H9 (cell line): Measurements from ENCODE around the gene HTR2B. TPM values are rescaled to one million over a fixed set of nuclear protein-coding genes. Genes with fewer than 3 reads are reported as not detected.

Experiments used
- DNase-seq: peaks from one replicate; pipeline ENCODE4 v3.0.0-alpha.2; 2017
- H2AFZ ChIP-seq: one replicate; pipeline ENCODE4 v1.6.1; 2013; ENCODE audit warnings: mild to moderate bottlenecking, low read length, control low read depth, moderate library complexity
- H2AK5ac ChIP-seq: 2 replicates; pipeline ENCODE4 v1.6.1; 2013; ENCODE audit warnings: low read length, control low read depth, mixed read lengths; ENCODE audit not compliant: insufficient read length
- H2BK120ac ChIP-seq: one replicate; pipeline ENCODE4 v1.6.1; 2013; ENCODE audit warnings: low read depth, mild to moderate bottlenecking, low read length, control low read depth, inconsistent platforms; ENCODE audit not compliant: poor library complexity, severe bottlenecking
- H2BK12ac ChIP-seq: 2 replicates; pipeline ENCODE4 v1.6.1; 2013; ENCODE audit warnings: low read length, control low read depth, mixed read lengths, low read depth; ENCODE audit not compliant: insufficient read length
- H2BK15ac ChIP-seq: 2 replicates; pipeline ENCODE4 v1.6.1; 2013; ENCODE audit warnings: low read depth, low read length, control low read depth
- H2BK20ac ChIP-seq: one replicate; pipeline ENCODE4 v1.6.1; 2013; ENCODE audit warnings: low read depth, mild to moderate bottlenecking, low read length, control low read depth, inconsistent platforms; ENCODE audit not compliant: poor library complexity, severe bottlenecking
- H2BK5ac ChIP-seq: 2 replicates; pipeline ENCODE4 v1.6.1; 2013; ENCODE audit warnings: low read length, control low read depth, mixed read lengths; ENCODE audit not compliant: insufficient read length
- H3K14ac ChIP-seq: 2 replicates; pipeline ENCODE4 v1.6.1; 2013; ENCODE audit warnings: low read length, control low read depth; ENCODE audit not compliant: insufficient read depth
- H3K18ac ChIP-seq: 2 replicates; pipeline ENCODE4 v1.6.1; 2013; ENCODE audit warnings: low read depth, mild to moderate bottlenecking, mixed read lengths, low read length, control low read depth; ENCODE audit not compliant: insufficient read length
- H3K23ac ChIP-seq: 2 replicates; pipeline ENCODE4 v1.6.1; 2013; ENCODE audit warnings: low read length, control low read depth, mixed read lengths, low read depth; ENCODE audit not compliant: insufficient read length
- H3K23me2 ChIP-seq: 2 replicates; pipeline ENCODE4 v1.6.1; 2013; ENCODE audit warnings: low read depth, mild to moderate bottlenecking, mixed read lengths, low read length, control low read depth; ENCODE audit not compliant: insufficient read length, poor library complexity, severe bottlenecking
- H3K27ac ChIP-seq: 2 replicates; pipeline ENCODE4 v1.5.1; 2013; ENCODE audit warnings: low read length, control low read depth, mixed read lengths, low read depth; ENCODE audit not compliant: insufficient read length
- H3K27me3 ChIP-seq: 2 replicates; pipeline ENCODE4 v1.6.1; 2013; ENCODE audit warnings: low read length, control low read depth, inconsistent platforms; ENCODE audit not compliant: insufficient read depth
- H3K4ac ChIP-seq: 2 replicates; pipeline ENCODE4 v1.6.1; 2013; ENCODE audit warnings: low read depth, mild to moderate bottlenecking, control low read depth, inconsistent platforms, low read length, moderate library complexity
- H3K4me1 ChIP-seq: 2 replicates; pipeline ENCODE4 v1.6.1; 2013; ENCODE audit warnings: low read length, control low read depth, inconsistent platforms; ENCODE audit not compliant: insufficient read depth
- H3K4me2 ChIP-seq: 2 replicates; pipeline ENCODE4 v1.6.1; 2013; ENCODE audit warnings: low read length, control low read depth, mixed read lengths; ENCODE audit not compliant: insufficient read length, insufficient read depth
- H3K56ac ChIP-seq: 2 replicates; pipeline ENCODE4 v1.6.1; 2013; ENCODE audit warnings: low read depth, mild to moderate bottlenecking, mixed read lengths, low read length, control low read depth; ENCODE audit not compliant: insufficient read length
- H3K79me1 ChIP-seq: 2 replicates; pipeline ENCODE4 v1.6.1; 2013; ENCODE audit warnings: low read depth, mild to moderate bottlenecking, moderate library complexity, low read length, control low read depth, inconsistent platforms; ENCODE audit not compliant: insufficient read depth, poor library complexity, severe bottlenecking
- H3K79me2 ChIP-seq: 2 replicates; pipeline ENCODE4 v1.6.1; 2013; ENCODE audit warnings: low read length, control low read depth, inconsistent platforms; ENCODE audit not compliant: insufficient read depth
- H3K9ac ChIP-seq: 2 replicates; pipeline ENCODE4 v1.6.1; 2013; ENCODE audit warnings: low read length, control low read depth, mixed read lengths; ENCODE audit not compliant: insufficient read length; ENCODE audit errors: extremely low read depth
- H3K9me3 ChIP-seq: one replicate; pipeline ENCODE4 v1.6.1; 2013; ENCODE audit warnings: low read depth, low read length, inconsistent platforms; ENCODE audit not compliant: control insufficient read depth
- H3T11ph ChIP-seq: one replicate; pipeline ENCODE4 v1.6.1; 2013; ENCODE audit warnings: mild to moderate bottlenecking, low read length, control low read depth, inconsistent platforms
- H4K20me1 ChIP-seq: one replicate; pipeline ENCODE4 v1.6.1; 2013; ENCODE audit not compliant: control insufficient read depth, insufficient read length, insufficient read depth
- H4K5ac ChIP-seq: 2 replicates; pipeline ENCODE4 v1.6.1; 2013; ENCODE audit warnings: low read depth, mild to moderate bottlenecking, mixed read lengths, low read length, control low read depth; ENCODE audit not compliant: insufficient read length
- H4K8ac ChIP-seq: replicated peaks from 2 replicates; pipeline ENCODE4 v1.6.1; 2013; ENCODE audit warnings: low read length, control low read depth, mixed read lengths, low read depth; ENCODE audit not compliant: insufficient read length
- H4K91ac ChIP-seq: 2 replicates; pipeline ENCODE4 v1.6.1; 2013; ENCODE audit warnings: low read depth, mild to moderate bottlenecking, moderate library complexity, mixed read lengths, low read length, control low read depth; ENCODE audit not compliant: insufficient read length
- H3K27ac Mint-ChIP-seq, 3 experiments: 2 replicates in 2 of 3; 3 replicates in 1 of 3; pipeline ENCODE4 v1.8.0; 2020 to 2021; ENCODE audit warnings: mixed read lengths in 3 of 3, mild to moderate bottlenecking in 1 of 3, moderate library complexity in 1 of 3
- H3K27me3 Mint-ChIP-seq: 2 replicates; pipeline ENCODE4 v1.8.0; 2021; ENCODE audit warnings: low read depth, mild to moderate bottlenecking, moderate library complexity, mixed read lengths
- H3K36me3 Mint-ChIP-seq, 3 experiments: 2 replicates in 2 of 3; 3 replicates in 1 of 3; pipeline ENCODE4 v1.8.0; 2020 to 2021; ENCODE audit warnings: low read depth in 3 of 3, mixed read lengths in 3 of 3; ENCODE audit not compliant: insufficient read depth in 1 of 3
- H3K4me1 Mint-ChIP-seq, 2 experiments: 2 replicates each; pipeline ENCODE4 v1.8.0; 2020; ENCODE audit warnings: mixed read lengths in 2 of 2
- H3K4me3 Mint-ChIP-seq, 2 experiments: 2 replicates in 1 of 2; 3 replicates in 1 of 2; pipeline ENCODE4 v1.8.0; 2020 to 2021; ENCODE audit warnings: mild to moderate bottlenecking in 2 of 2, mixed read lengths in 2 of 2, moderate library complexity in 1 of 2
- H3K9me3 Mint-ChIP-seq, 2 experiments: 2 replicates in 1 of 2; 3 replicates in 1 of 2; pipeline ENCODE4 v1.8.0; 2020; ENCODE audit warnings: mild to moderate bottlenecking in 2 of 2, mixed read lengths in 2 of 2, moderate library complexity in 1 of 2
- CTCF ChIP-seq: fragments of 200-600 bp; sonication (generic); conservative IDR thresholded peaks from 3 replicates; pipeline ENCODE4 v1.8.0; 2021; ENCODE audit warnings: antibody characterized with exemption, mild to moderate bottlenecking
- WGBS: extraction: QIAGEN DNeasy Blood & Tissue Kit; methylation state at CpG from one replicate; pipeline ENCODE4 v1.1.7; 2013; ENCODE audit warnings: missing lambda C conversion rate, low lambda C conversion rate, mixed read lengths; ENCODE audit not compliant: insufficient read length; ENCODE audit errors: extremely low coverage; 5-methylcytosine and 5-hydroxymethylcytosine counted together
- total RNA-seq: library from RNA; stranded (reverse); gene quantifications from 2 replicates; pipeline ENCODE4 v1.2.1, GENCODE V29; 2021

HTR2B gene
- total RNA-seq, 1 experiment from 2014 or later = not detected

GRCh38 chr2:231065966-231066365 lies 58.9 kb downstream of the HTR2B start:
- Histone ChIP-seq H3K9me3 (no peaks in the 10 kb centered on the region), H3K23ac (no peak overlapping the region), H2AFZ (no peak overlapping the region), H2AK5ac (no peak overlapping the region), H2BK5ac (no peak overlapping the region), H4K8ac (no peak overlapping the region), H3K18ac (no peak overlapping the region), H3K56ac (no peak overlapping the region), H3K4me2 (no peak overlapping the region), H3T11ph (no peak overlapping the region), H4K5ac (no peak overlapping the region), H3K14ac (no peak overlapping the region), H3K9ac (no peak overlapping the region), H3K23me2 (no peaks in the 10 kb centered on the region), H2BK12ac (no peak overlapping the region), H3K27me3 (no peaks in the 10 kb centered on the region), H2BK15ac (no peak overlapping the region), H3K4ac (no peak overlapping the region), H2BK120ac (no peak overlapping the region), H3K79me2 (no peaks in the 10 kb centered on the region; the same call in 1 of the 2 replicates), H2BK20ac (no peak overlapping the region), H3K79me1 (peaks cover 5% of the 10 kb centered on the region), H3K27ac (no peak overlapping the region), H3K4me1 (no peaks in the 10 kb centered on the region), H4K20me1 (no peaks in the 10 kb centered on the region), H4K91ac (no peak overlapping the region)
- no peak overlapping the region for H3K27ac Mint-ChIP-seq
- no peaks in the 10 kb centered on the region for H3K9me3 Mint-ChIP-seq
- no CpG with 5 or more reads among the region's 1 CpG for WGBS
- DNase-seq = no peak
- no peak overlapping the region for H3K4me3 Mint-ChIP-seq
- peaks cover 34 to 84% (median 76%) of the 10 kb centered on the region in 3 experiments; a peak in 6 of 7 replicates for H3K36me3 Mint-ChIP-seq
- H3K27me3 Mint-ChIP-seq = no peaks in the 10 kb centered on the region
- no peaks in the 10 kb centered on the region for H3K4me1 Mint-ChIP-seq
- TF ChIP-seq CTCF = no peak
